Measurements from ENCODE around the gene LAMA1.

Gene LAMA1

GRCh38 chr18:7056026-7056425 lies 61.6 kb downstream of the LAMA1 start:
- H3K4me3 ChIP-seq (ENCODE audit: low read length): no peak overlapping the region
- H3K27me3 ChIP-seq (ENCODE audit: control insufficient read depth, low read length): no peaks in the 10 kb centered on the region

GRCh38 chr18:7049951-7050350 lies 67.6 kb downstream of the LAMA1 start:
- Histone ChIP-seq H3K27ac (ENCODE audit: low read depth, low read length) (no peak overlapping the region), H3K27me3 (ENCODE audit: control insufficient read depth, low read length) (no peaks in the 10 kb centered on the region), H3F3A (ENCODE audit: control insufficient read depth, insufficient read depth) (no peaks in the 10 kb centered on the region), H3K4me1 (ENCODE audit: control insufficient read depth, low read length) (no peaks in the 10 kb centered on the region), H3K9me2 (replicated peaks; ENCODE audit: control insufficient read depth, low read length) (no peaks in the 10 kb centered on the region), H3K4me3 (ENCODE audit: low read length) (no peak overlapping the region), H3K9me3 (ENCODE audit: control insufficient read depth, insufficient read depth, low read length) (no peaks in the 10 kb centered on the region), H3K79me2 (ENCODE audit: control insufficient read depth, low read length) (no peaks in the 10 kb centered on the region), H3K4me2 (ENCODE audit: low read length) (no peak overlapping the region), H4K20me1 (ENCODE audit: control insufficient read depth, insufficient read depth, low read depth, low read length) (no peaks in the 10 kb centered on the region), H3K36me3 (ENCODE audit: control insufficient read depth, low read length) (no peaks in the 10 kb centered on the region)
- no peak for TF ChIP-seq CTCF (IDR thresholded peaks at IDR 0.05; ENCODE audit: low read depth, low read length, poor library complexity, severe bottlenecking)
- TF ChIP-seq EZH2phosphoT487 (IDR thresholded peaks at IDR 0.05; ENCODE audit: borderline replicate concordance, low read length): no peak

More at GRCh38 chr18:7056026-7056425, 61.6 kb downstream of the LAMA1 start:
- H3K27ac ChIP-seq (ENCODE audit: low read depth, low read length): no peak overlapping the region
- no peaks in the 10 kb centered on the region for H3F3A ChIP-seq (ENCODE audit: control insufficient read depth, insufficient read depth)
- H3K4me2 ChIP-seq (ENCODE audit: low read length): no peak overlapping the region
- no peaks in the 10 kb centered on the region for H3K9me2 ChIP-seq (replicated peaks; ENCODE audit: control insufficient read depth, low read length)
- H3K9me3 ChIP-seq (ENCODE audit: control insufficient read depth, insufficient read depth, low read length): no peaks in the 10 kb centered on the region
- H3K4me1 ChIP-seq (ENCODE audit: control insufficient read depth, low read length): no peaks in the 10 kb centered on the region
- no peak for TF ChIP-seq EZH2phosphoT487 (IDR thresholded peaks at IDR 0.05; ENCODE audit: borderline replicate concordance, low read length)
- TF ChIP-seq CTCF (IDR thresholded peaks at IDR 0.05; ENCODE audit: low read depth, low read length, poor library complexity, severe bottlenecking): no peak
- no peaks in the 10 kb centered on the region for H4K20me1 ChIP-seq (ENCODE audit: control insufficient read depth, insufficient read depth, low read depth, low read length)
- no peaks in the 10 kb centered on the region for H3K36me3 ChIP-seq (ENCODE audit: control insufficient read depth, low read length)
- H3K79me2 ChIP-seq (ENCODE audit: control insufficient read depth, low read length): no peaks in the 10 kb centered on the region

GRCh38 chr18:7048081-7048480 lies 69.5 kb downstream of the LAMA1 start:
- no peak overlapping the region for H3K27ac ChIP-seq (ENCODE audit: low read depth, low read length)
- H3F3A ChIP-seq (ENCODE audit: control insufficient read depth, insufficient read depth): no peaks in the 10 kb centered on the region
- no peak overlapping the region for H3K4me2 ChIP-seq (ENCODE audit: low read length)
- H3K36me3 ChIP-seq (ENCODE audit: control insufficient read depth, low read length): no peaks in the 10 kb centered on the region
- H3K9me3 ChIP-seq (ENCODE audit: control insufficient read depth, insufficient read depth, low read length): no peaks in the 10 kb centered on the region
- H3K27me3 ChIP-seq (ENCODE audit: control insufficient read depth, low read length): no peaks in the 10 kb centered on the region
- H3K9me2 ChIP-seq (replicated peaks; ENCODE audit: control insufficient read depth, low read length): no peaks in the 10 kb centered on the region
- H3K4me1 ChIP-seq (ENCODE audit: control insufficient read depth, low read length): no peaks in the 10 kb centered on the region
- H4K20me1 ChIP-seq (ENCODE audit: control insufficient read depth, insufficient read depth, low read depth, low read length): no peaks in the 10 kb centered on the region
- no peak for TF ChIP-seq EZH2phosphoT487 (IDR thresholded peaks at IDR 0.05; ENCODE audit: borderline replicate concordance, low read length)
- no peak for TF ChIP-seq CTCF (IDR thresholded peaks at IDR 0.05; ENCODE audit: low read depth, low read length, poor library complexity, severe bottlenecking)
- no peak overlapping the region for H3K4me3 ChIP-seq (ENCODE audit: low read length)
- no peaks in the 10 kb centered on the region for H3K79me2 ChIP-seq (ENCODE audit: control insufficient read depth, low read length)

- Histone ChIP-seq H3K4me3 (ENCODE audit: low read length) (no peak overlapping the region), H3K36me3 (ENCODE audit: control insufficient read depth, low read length) (no peaks in the 10 kb centered on the region), H3K4me2 (ENCODE audit: low read length) (no peak overlapping the region), H3K79me2 (ENCODE audit: control insufficient read depth, low read length) (no peaks in the 10 kb centered on the region), H4K20me1 (ENCODE audit: control insufficient read depth, insufficient read depth, low read depth, low read length) (no peaks in the 10 kb centered on the region), H3K27me3 (ENCODE audit: control insufficient read depth, low read length) (no peaks in the 10 kb centered on the region), H3K9me3 (ENCODE audit: control insufficient read depth, insufficient read depth, low read length) (no peaks in the 10 kb centered on the region), H3K27ac (ENCODE audit: low read depth, low read length) (no peak overlapping the region), H3K4me1 (ENCODE audit: control insufficient read depth, low read length) (no peaks in the 10 kb centered on the region), H3K9me2 (replicated peaks; ENCODE audit: control insufficient read depth, low read length) (no peaks in the 10 kb centered on the region), H3F3A (ENCODE audit: control insufficient read depth, insufficient read depth) (no peaks in the 10 kb centered on the region)
- TF ChIP-seq CTCF (IDR thresholded peaks at IDR 0.05; ENCODE audit: low read depth, low read length, poor library complexity, severe bottlenecking): no peak
- TF ChIP-seq EZH2phosphoT487 (IDR thresholded peaks at IDR 0.05; ENCODE audit: borderline replicate concordance, low read length): no peak
Measured at GRCh38 chr18:7047336-7047735, 70.3 kb downstream of the LAMA1 start.
